CD14-positive monocyte (primary cell): ENCODE results near the gene CELF2. TPM values are rescaled to one million over a fixed set of nuclear protein-coding genes. Genes with fewer than 3 reads are reported as not detected.

Source experiments
- DNase-seq, 3 donors: peaks; one replicate each; pipeline ENCODE4 v3.0.0-alpha.2; 2011 to 2022
- H2AFZ ChIP-seq: 2 replicates; pipeline ENCODE4 v1.6.0; 2012; ENCODE audit warnings: mild to moderate bottlenecking, low read depth, low read length, inconsistent platforms; ENCODE audit not compliant: insufficient read depth, poor library complexity, severe bottlenecking
- H3K27ac ChIP-seq, 2 donors: 1 replicate in 1 of 2; 2 replicates in 1 of 2; pipeline ENCODE4 v1.5.1; 2012 to 2013; ENCODE audit warnings: low read length in 2 of 2, control low read depth in 1 of 2, inconsistent platforms in 1 of 2, low read depth in 1 of 2, mild to moderate bottlenecking in 1 of 2
- H3K27me3 ChIP-seq, 2 donors: one replicate each; pipeline versions ENCODE4 v1.6.0 to v1.6.1; 2011 to 2013; ENCODE audit warnings: low read length in 2 of 2; ENCODE audit not compliant: control insufficient read depth in 2 of 2, insufficient read depth in 2 of 2
- H3K36me3 ChIP-seq, 2 donors: replicated peaks in 1 of 2; 1 replicate in 1 of 2; 2 replicates in 1 of 2; pipeline versions ENCODE4 v1.5.1 to v1.6.1; 2012 to 2013; ENCODE audit warnings: low read length in 2 of 2, control low read depth in 1 of 2, inconsistent platforms in 1 of 2, mild to moderate bottlenecking in 1 of 2; ENCODE audit not compliant: insufficient read depth in 2 of 2, control insufficient read depth in 1 of 2
- H3K4me1 ChIP-seq, 2 donors: 1 replicate in 1 of 2; 2 replicates in 1 of 2; pipeline versions ENCODE4 v1.5.1 to v1.6.1; 2012 to 2013; ENCODE audit warnings: low read length in 2 of 2, control low read depth in 1 of 2, inconsistent platforms in 1 of 2, mild to moderate bottlenecking in 1 of 2, moderate library complexity in 1 of 2; ENCODE audit not compliant: insufficient read depth in 2 of 2, control insufficient read depth in 1 of 2
- H3K4me2 ChIP-seq: replicated peaks from 2 replicates; pipeline ENCODE3; 2012; ENCODE audit warnings: low read length, moderate library complexity, mild to moderate bottlenecking; ENCODE audit not compliant: poor library complexity, severe bottlenecking; ENCODE audit errors: extremely low read depth
- H3K4me3 ChIP-seq, 3 experiments: fragments of 200-600 bp in 1 of 3; sonication (generic) in 1 of 3; replicated peaks in 1 of 3; 1 replicate in 2 of 3; 2 replicates in 1 of 3; pipeline ENCODE4 v1.5.1; 2011 to 2013; ENCODE audit warnings: low read length in 3 of 3, mild to moderate bottlenecking in 3 of 3, control low read depth in 2 of 3, low read depth in 2 of 3, inconsistent platforms in 1 of 3, moderate library complexity in 1 of 3
- H3K79me2 ChIP-seq: 2 replicates; pipeline ENCODE4 v1.6.0; 2012; ENCODE audit warnings: mild to moderate bottlenecking, control low read depth, inconsistent platforms, low read length, moderate library complexity; ENCODE audit not compliant: insufficient read depth
- H3K9ac ChIP-seq: 2 replicates; pipeline ENCODE4 v1.6.0; 2017; ENCODE audit warnings: low read length, mild to moderate bottlenecking; ENCODE audit not compliant: insufficient read depth, poor library complexity, severe bottlenecking
- H3K9me3 ChIP-seq, 2 donors: replicated peaks in 1 of 2; 1 replicate in 1 of 2; 2 replicates in 1 of 2; pipeline versions ENCODE4 v1.5.1 to v1.6.1; 2012 to 2013; ENCODE audit warnings: low read length in 2 of 2, control low read depth in 1 of 2; ENCODE audit not compliant: control insufficient read depth in 1 of 2, insufficient read depth in 1 of 2
- H4K20me1 ChIP-seq: 2 replicates; pipeline ENCODE4 v1.6.0; 2012; ENCODE audit warnings: mild to moderate bottlenecking, low read length, control low read depth, moderate library complexity; ENCODE audit not compliant: insufficient read depth
- H3K27ac Mint-ChIP-seq, 7 donors: one replicate each; pipeline ENCODE4 v1.8.0; 2020; ENCODE audit warnings: mild to moderate bottlenecking in 7 of 7, mixed read lengths in 7 of 7, moderate library complexity in 6 of 7, inconsistent platforms in 2 of 7
- H3K27me3 Mint-ChIP-seq, 3 donors: one replicate each; pipeline ENCODE4 v1.8.0; 2021 to 2022; ENCODE audit warnings: low read depth in 3 of 3, mild to moderate bottlenecking in 3 of 3, mixed read lengths in 3 of 3, moderate library complexity in 3 of 3, inconsistent platforms in 1 of 3
- H3K36me3 Mint-ChIP-seq, 2 donors: one replicate each; pipeline ENCODE4 v1.8.0; 2020; ENCODE audit warnings: mixed read lengths in 2 of 2, inconsistent platforms in 1 of 2, mild to moderate bottlenecking in 1 of 2
- H3K4me1 Mint-ChIP-seq: one replicate; pipeline ENCODE4 v1.8.0; 2020; ENCODE audit warnings: mild to moderate bottlenecking, mixed read lengths
- H3K4me3 Mint-ChIP-seq, 2 donors: one replicate each; pipeline ENCODE4 v1.8.0; 2020; ENCODE audit warnings: mild to moderate bottlenecking in 2 of 2, mixed read lengths in 2 of 2, moderate library complexity in 1 of 2
- H3K9me3 Mint-ChIP-seq, 7 donors: one replicate each; pipeline ENCODE4 v1.8.0; 2020 to 2022; ENCODE audit warnings: mixed read lengths in 7 of 7, mild to moderate bottlenecking in 6 of 7, moderate library complexity in 6 of 7, inconsistent platforms in 2 of 7
- WGBS: methylation state at CpG from one replicate; pipeline ENCODE4 v1.1.5; 2013; ENCODE audit warnings: missing lambda C conversion rate; ENCODE audit not compliant: insufficient coverage; 5-methylcytosine and 5-hydroxymethylcytosine counted together
- intact Hi-C, 2 donors: fragments of 100-400 bp; cut with micrococcal nuclease; formaldehyde crosslinking; loops; one replicate each; pipeline versions ENCODE4 v1.15.0 to v1.15.1; 2023
- polyA plus RNA-seq, 3 donors: library from polyadenylated mRNA; depleted of rRNA in 1 of 3; unstranded in 2 of 3; stranded (reverse) in 1 of 3; fragments of 300-500 nt in 2 of 3; fragments of >200 nt in 1 of 3; fragmentation: Illumina TruSeq in 2 of 3; gene quantifications; 1 replicate in 2 of 3; 2 replicates in 1 of 3; pipeline ENCODE4 v1.2.3, GENCODE V29; 2012 to 2021
- TF ChIP-seq, protein P1 (sequence below): fragments of 200-600 bp; IDR thresholded peaks from one replicate; pipeline ENCODE4 v1.8.0; 2022; ENCODE audit warnings: antibody characterized with exemption, mild to moderate bottlenecking

Gene CELF2
- polyA plus RNA-seq, 3 donors: 53.5 to 93.3 (median 80.5) TPM

DNA sequence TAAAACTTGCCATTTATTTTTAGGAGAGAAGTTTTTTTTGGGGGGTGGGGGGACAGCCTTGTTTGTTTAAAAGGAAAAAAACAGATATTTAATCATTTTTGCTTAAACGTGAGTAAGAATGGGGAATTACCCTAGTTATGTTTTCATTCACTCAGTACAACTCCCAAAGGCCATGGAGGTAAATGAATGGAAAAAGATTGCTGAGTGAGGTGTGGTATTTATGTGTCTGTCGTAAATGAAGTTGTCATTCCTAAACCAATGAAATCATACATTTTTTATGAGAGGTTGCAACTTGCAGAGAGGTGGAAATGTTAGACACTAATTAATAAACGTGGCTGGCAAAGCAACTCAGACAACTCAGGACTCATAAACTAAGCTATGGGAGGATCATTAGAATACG is 218.1 kb downstream of the CELF2 start:
- Histone ChIP-seq H3K36me3 (peaks cover 17 to 89% of the 10 kb centered on the region in 2 donors), H3K27ac (peak overlapping the region in 1 of 2 donors; percentile 60), H3K79me2 (peaks cover 100% of the 10 kb centered on the region), H3K4me1 (peaks cover under 1 to 6% of the 10 kb centered on the region in 2 donors), H3K4me2 (no peak overlapping the region), H3K9ac (no peak overlapping the region), H4K20me1 (peaks cover 100% of the 10 kb centered on the region), H2AFZ (no peak overlapping the region), H3K4me3 (no peak overlapping the region), H3K27me3 (no peaks in the 10 kb centered on the region), H3K9me3 (no peaks in the 10 kb centered on the region)
- Mint-ChIP-seq H3K36me3 (peaks cover 46 to 67% of the 10 kb centered on the region in 2 donors), H3K4me1 (peaks cover 27% of the 10 kb centered on the region), H3K27me3 (no peaks in the 10 kb centered on the region), H3K4me3 (no peak overlapping the region), H3K27ac (peak overlapping the region in 2 of 7 donors; percentile 11 to 63), H3K9me3 (no peaks in the 10 kb centered on the region)
- no CpG with 5 or more reads among the region's 4 CpGs for whole genome bisulfite sequencing
- intact Hi-C loops: no loop called here
- DNase-seq: no peak
- TF ChIP-seq, protein P1, sequence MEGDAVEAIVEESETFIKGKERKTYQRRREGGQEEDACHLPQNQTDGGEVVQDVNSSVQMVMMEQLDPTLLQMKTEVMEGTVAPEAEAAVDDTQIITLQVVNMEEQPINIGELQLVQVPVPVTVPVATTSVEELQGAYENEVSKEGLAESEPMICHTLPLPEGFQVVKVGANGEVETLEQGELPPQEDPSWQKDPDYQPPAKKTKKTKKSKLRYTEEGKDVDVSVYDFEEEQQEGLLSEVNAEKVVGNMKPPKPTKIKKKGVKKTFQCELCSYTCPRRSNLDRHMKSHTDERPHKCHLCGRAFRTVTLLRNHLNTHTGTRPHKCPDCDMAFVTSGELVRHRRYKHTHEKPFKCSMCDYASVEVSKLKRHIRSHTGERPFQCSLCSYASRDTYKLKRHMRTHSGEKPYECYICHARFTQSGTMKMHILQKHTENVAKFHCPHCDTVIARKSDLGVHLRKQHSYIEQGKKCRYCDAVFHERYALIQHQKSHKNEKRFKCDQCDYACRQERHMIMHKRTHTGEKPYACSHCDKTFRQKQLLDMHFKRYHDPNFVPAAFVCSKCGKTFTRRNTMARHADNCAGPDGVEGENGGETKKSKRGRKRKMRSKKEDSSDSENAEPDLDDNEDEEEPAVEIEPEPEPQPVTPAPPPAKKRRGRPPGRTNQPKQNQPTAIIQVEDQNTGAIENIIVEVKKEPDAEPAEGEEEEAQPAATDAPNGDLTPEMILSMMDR: no peak

DNA sequence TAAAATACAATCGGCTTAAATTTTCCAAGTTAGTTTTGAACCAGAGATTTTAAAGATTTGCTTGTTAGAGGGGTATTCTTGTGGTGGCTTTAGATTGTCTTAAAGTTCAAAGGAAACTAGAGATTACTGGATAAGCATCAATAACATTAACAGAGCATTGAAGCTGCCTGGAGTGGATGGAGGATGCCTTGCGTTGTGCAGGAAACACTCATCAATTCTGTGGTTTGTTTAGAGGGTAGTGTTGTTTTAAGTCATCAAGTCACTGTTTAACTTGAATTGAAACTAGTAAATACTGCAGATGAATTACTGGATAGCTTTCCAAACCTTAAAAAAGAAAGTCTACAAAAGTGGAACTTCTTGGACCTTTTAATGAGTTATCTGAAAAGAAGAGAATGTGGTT is 218.6 kb downstream of the CELF2 start:
- Histone ChIP-seq H3K4me3 (no peak overlapping the region), H3K79me2 (peaks cover 100% of the 10 kb centered on the region), H3K9me3 (no peaks in the 10 kb centered on the region), H2AFZ (no peak overlapping the region), H3K9ac (no peak overlapping the region), H3K27ac (peak overlapping the region in 1 of 2 donors; percentile 60), H3K27me3 (no peaks in the 10 kb centered on the region), H3K4me1 (peaks cover 5 to 11% of the 10 kb centered on the region in 2 donors), H3K4me2 (no peak overlapping the region), H4K20me1 (peaks cover 100% of the 10 kb centered on the region), H3K36me3 (peaks cover 16 to 89% of the 10 kb centered on the region in 2 donors)
- H3K9me3 Mint-ChIP-seq: no peaks in the 10 kb centered on the region
- H3K27me3 Mint-ChIP-seq: no peaks in the 10 kb centered on the region
- no peak overlapping the region for H3K4me3 Mint-ChIP-seq
- 20% methylated on average over 2 of the region's 2 CpGs for WGBS
- TF ChIP-seq, protein P1: no peak
- no peak for DNase-seq
- peaks cover 23% of the 10 kb centered on the region for H3K4me1 Mint-ChIP-seq
- intact Hi-C loops: no loop called here
- H3K36me3 Mint-ChIP-seq: peaks cover 42 to 63% of the 10 kb centered on the region in 2 donors
- H3K27ac Mint-ChIP-seq: peak overlapping the region in 2 of 7 donors; percentile 6 to 63
